Esophagus muscularis mucosa (tissue), 4 donors: ENCODE data around the gene CNTROB. TPM values are rescaled to one million over a fixed set of nuclear protein-coding genes. Genes with fewer than 3 reads are reported as not detected.

ENCODE experiments used
- DNase-seq: peaks from one replicate; pipeline ENCODE4 v3.0.0-alpha.2; 2017; ENCODE audit errors: extremely low spot score
- H3K27ac ChIP-seq, 4 donors: fragments of 200-600 bp; sonication (generic); replicated peaks in 1 of 4; 1 replicate in 3 of 4; 2 replicates in 1 of 4; pipeline ENCODE4 v1.5.1; 2016 to 2019; ENCODE audit warnings: mild to moderate bottlenecking in 1 of 4
- H3K27me3 ChIP-seq, 4 donors: fragments of 200-600 bp; sonication (generic); one replicate each; pipeline versions ENCODE4 v1.5.1 to v1.6.0; 2016 to 2019
- H3K36me3 ChIP-seq, 4 donors: fragments of 200-600 bp; sonication (generic); one replicate each; pipeline ENCODE4 v1.5.1; 2016 to 2019
- H3K4me1 ChIP-seq, 4 donors: fragments of 200-600 bp; sonication (generic); one replicate each; pipeline ENCODE4 v1.5.1; 2016 to 2019
- H3K4me3 ChIP-seq, 4 donors: fragments of 200-600 bp; sonication (generic); 1 replicate in 2 of 4; 2 replicates in 2 of 4; pipeline ENCODE4 v1.5.1; 2016 to 2019; ENCODE audit warnings: mild to moderate bottlenecking in 4 of 4, moderate library complexity in 1 of 4
- H3K9me3 ChIP-seq, 4 donors: fragments of 200-600 bp; sonication (generic); 1 replicate in 3 of 4; 2 replicates in 1 of 4; pipeline ENCODE4 v1.5.1; 2016 to 2019
- EP300 ChIP-seq: sonication (generic); formaldehyde crosslinking; IDR thresholded peaks from one replicate; pipeline ENCODE4 v1.6.1; 2017; ENCODE audit warnings: antibody characterized with exemption
- POLR2A ChIP-seq: fragments of 450-650 bp; IDR thresholded peaks from one replicate; pipeline ENCODE4 v1.6.1; 2017; ENCODE audit warnings: antibody characterized with exemption, moderate library complexity, mild to moderate bottlenecking, low read depth
- POLR2AphosphoS5 ChIP-seq, 2 donors: sonication (generic); formaldehyde crosslinking; IDR thresholded peaks; one replicate each; pipeline ENCODE4 v1.6.1; 2017; ENCODE audit warnings: antibody characterized with exemption in 2 of 2
- WGBS: methylation state at CpG from one replicate; pipeline ENCODE4 v1.1.5; 2018; 5-methylcytosine and 5-hydroxymethylcytosine counted together
- intact Hi-C: fragments of 100-400 bp; cut with DNase I; formaldehyde crosslinking; loops from one replicate; pipeline ENCODE4 v1.15.1; 2023
- total RNA-seq, 4 donors: library from RNA; depleted of rRNA; stranded (reverse); fragments of >200 nt; gene quantifications; one replicate each; pipeline versions ENCODE4 v1.1.0 to v1.2.1, GENCODE V29; 2016
- TF ChIP-seq, protein P1 (sequence below), 3 experiments: fragments of 200-600 bp in 2 of 3; fragments of 450-650 bp in 1 of 3; sonication (generic) in 2 of 3; IDR thresholded peaks; one replicate each; pipeline ENCODE4 v1.5.1; 2017 to 2019; ENCODE audit warnings: antibody characterized with exemption in 3 of 3, mild to moderate bottlenecking in 2 of 3, moderate library complexity in 1 of 3

CNTROB gene
- total RNA-seq, 4 donors from 2014 or later = 14.4 to 20.0 (median 16.9) TPM

DNA sequence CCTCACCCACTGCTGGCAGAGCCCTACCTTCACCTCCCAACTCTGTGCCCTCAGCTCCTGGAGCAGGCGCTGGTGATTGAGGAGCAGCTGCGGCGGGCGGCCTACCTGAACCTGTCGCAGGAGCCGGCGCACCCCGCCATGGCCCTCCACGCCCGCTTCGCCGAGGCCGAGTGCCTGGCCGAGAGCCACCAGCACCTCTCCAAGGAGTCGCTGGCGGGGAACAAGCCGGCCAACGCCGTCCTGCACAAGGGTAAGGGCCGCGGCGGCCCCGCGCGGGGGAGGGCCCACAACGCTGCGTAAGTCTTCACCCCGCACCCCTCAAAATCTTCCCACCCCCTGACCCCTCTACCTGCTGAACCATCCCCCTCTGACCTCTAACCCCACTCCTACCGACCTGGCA lies 22.9 kb upstream of the CNTROB start:
- TF ChIP-seq EP300 (no peak), POLR2A (no peak), POLR2AphosphoS5 (IDR thresholded peaks at IDR 0.05) (no peak)
- TF ChIP-seq, protein P1, sequence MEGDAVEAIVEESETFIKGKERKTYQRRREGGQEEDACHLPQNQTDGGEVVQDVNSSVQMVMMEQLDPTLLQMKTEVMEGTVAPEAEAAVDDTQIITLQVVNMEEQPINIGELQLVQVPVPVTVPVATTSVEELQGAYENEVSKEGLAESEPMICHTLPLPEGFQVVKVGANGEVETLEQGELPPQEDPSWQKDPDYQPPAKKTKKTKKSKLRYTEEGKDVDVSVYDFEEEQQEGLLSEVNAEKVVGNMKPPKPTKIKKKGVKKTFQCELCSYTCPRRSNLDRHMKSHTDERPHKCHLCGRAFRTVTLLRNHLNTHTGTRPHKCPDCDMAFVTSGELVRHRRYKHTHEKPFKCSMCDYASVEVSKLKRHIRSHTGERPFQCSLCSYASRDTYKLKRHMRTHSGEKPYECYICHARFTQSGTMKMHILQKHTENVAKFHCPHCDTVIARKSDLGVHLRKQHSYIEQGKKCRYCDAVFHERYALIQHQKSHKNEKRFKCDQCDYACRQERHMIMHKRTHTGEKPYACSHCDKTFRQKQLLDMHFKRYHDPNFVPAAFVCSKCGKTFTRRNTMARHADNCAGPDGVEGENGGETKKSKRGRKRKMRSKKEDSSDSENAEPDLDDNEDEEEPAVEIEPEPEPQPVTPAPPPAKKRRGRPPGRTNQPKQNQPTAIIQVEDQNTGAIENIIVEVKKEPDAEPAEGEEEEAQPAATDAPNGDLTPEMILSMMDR (IDR thresholded peaks at IDR 0.05) = no peak
- Histone ChIP-seq H3K4me3 (no peak overlapping the region), H3K36me3 (peaks cover 43 to 83% (median 78%) of the 10 kb centered on the region in 4 donors), H3K4me1 (peaks cover under 1 to 3% (median 1%) of the 10 kb centered on the region in 4 donors), H3K9me3 (no peaks in the 10 kb centered on the region), H3K27ac (no peak overlapping the region), H3K27me3 (no peaks in the 10 kb centered on the region)
- no peak for DNase-seq
- WGBS = 71% methylated on average over 1 of the region's 29 CpGs
- intact Hi-C loops = no loop called here

DNA sequence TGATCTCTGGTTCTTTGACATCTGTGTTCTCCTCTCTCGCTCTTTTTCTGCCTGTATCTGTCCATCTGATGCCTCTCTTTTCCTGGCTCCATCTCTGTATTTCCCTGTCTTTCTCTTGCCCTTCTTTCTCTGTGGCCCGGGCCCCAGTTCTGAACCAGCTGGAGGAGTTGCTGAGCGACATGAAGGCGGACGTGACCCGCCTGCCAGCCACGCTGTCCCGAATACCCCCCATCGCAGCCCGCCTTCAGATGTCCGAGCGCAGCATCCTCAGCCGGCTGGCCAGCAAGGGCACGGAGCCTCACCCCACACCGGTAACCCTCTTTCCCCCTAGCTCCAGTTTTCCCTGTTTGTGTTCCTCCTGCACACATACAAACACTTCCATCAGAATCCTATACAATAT lies 21.7 kb upstream of the CNTROB start:
- Histone ChIP-seq H3K27ac (no peak overlapping the region), H3K4me1 (peaks cover 11 to 15% (median 13%) of the 10 kb centered on the region in 4 donors), H3K9me3 (no peaks in the 10 kb centered on the region), H3K27me3 (no peaks in the 10 kb centered on the region), H3K4me3 (no peak overlapping the region), H3K36me3 (peaks cover 41 to 71% (median 66%) of the 10 kb centered on the region in 4 donors)
- intact Hi-C loops = loop anchor here (5.0 kb wide), 1 partner anchor 147 kb away; no protein-coding TSS in a partner anchor
- DNase-seq = no peak
- WGBS = 90% methylated on average over 15 of the region's 15 CpGs
- TF ChIP-seq, protein P1 (IDR thresholded peaks at IDR 0.05) = no peak
- TF ChIP-seq POLR2AphosphoS5 (IDR thresholded peaks at IDR 0.05) (no peak), POLR2A (no peak)

GRCh38 chr17:7910711-7911110 lies 21.3 kb upstream of the CNTROB start:
- peaks cover 41 to 67% (median 62%) of the 10 kb centered on the region in 4 donors for H3K36me3 ChIP-seq
- no peak for TF ChIP-seq POLR2AphosphoS5 (IDR thresholded peaks at IDR 0.05)
- TF ChIP-seq EP300 = no peak
- TF ChIP-seq POLR2A = no peak
- TF ChIP-seq, protein P1 (IDR thresholded peaks at IDR 0.05) = no peak
- H3K4me1 ChIP-seq = peaks cover 14 to 18% (median 16%) of the 10 kb centered on the region in 4 donors
- H3K27me3 ChIP-seq = no peaks in the 10 kb centered on the region
- H3K9me3 ChIP-seq = no peaks in the 10 kb centered on the region
- no peak overlapping the region for H3K4me3 ChIP-seq
- no peak overlapping the region for H3K27ac ChIP-seq
- intact Hi-C loops = loop anchor here (5.0 kb wide), 1 partner anchor 147 kb away; no protein-coding TSS in a partner anchor
- 94% methylated on average over 13 of the region's 13 CpGs for WGBS
- no peak for DNase-seq

GRCh38 chr17:7911116-7911515 lies 20.9 kb upstream of the CNTROB start:
- no peaks in the 10 kb centered on the region for H3K9me3 ChIP-seq
- H3K27ac ChIP-seq = no peak overlapping the region
- TF ChIP-seq, protein P1 (IDR thresholded peaks at IDR 0.05) = no peak
- TF ChIP-seq POLR2AphosphoS5 (IDR thresholded peaks at IDR 0.05) (no peak), EP300 (no peak), POLR2A (no peak)
- no peak overlapping the region for H3K4me3 ChIP-seq
- peaks cover 37 to 63% (median 58%) of the 10 kb centered on the region in 4 donors for H3K36me3 ChIP-seq
- no peak for DNase-seq
- WGBS = 73% methylated on average over 9 of the region's 9 CpGs
- intact Hi-C loops = loop anchor here (5.0 kb wide), 1 partner anchor 146 kb away; no protein-coding TSS in a partner anchor
- H3K27me3 ChIP-seq = no peaks in the 10 kb centered on the region
- H3K4me1 ChIP-seq = peaks cover 16 to 20% (median 18%) of the 10 kb centered on the region in 4 donors
